22Rv1 (cell line): ENCODE data around the gene ZNF316.

Experiments used
- CTCF ChIP-seq: fragments of 450-650 bp; IDR thresholded peaks from 2 replicates; pipeline ENCODE4 v1.5.1; 2017; ENCODE audit warnings: mild to moderate bottlenecking
- ZFX ChIP-seq: fragments of 450-650 bp; IDR thresholded peaks from 2 replicates; pipeline ENCODE4 v1.6.1; 2017; ENCODE audit warnings: antibody characterized with exemption, borderline replicate concordance

GRCh38 chr7:6640246-6640721, 3.2 kb downstream of the ZNF316 start:
- TF ChIP-seq CTCF (no peak), ZFX (no peak)
